A549 (cell line): ENCODE data around the gene RABL6. TPM values are rescaled to one million over a fixed set of nuclear protein-coding genes. Genes with fewer than 3 reads are reported as not detected.

Experiments
- ATAC-seq, 2 experiments: fragments of 200-7000 bp in 1 of 2; fragments of >200 bp in 1 of 2; cut with Nextera tagmentation in 1 of 2; cut with Tn5 transposase in 1 of 2; 3 replicates each; pipeline versions ENCODE4 v1.8.0 to v1.9.1; 2018 to 2020; ENCODE audit warnings: mild to moderate bottlenecking in 1 of 2, moderate library complexity in 1 of 2
- CTCF ChIA-PET: fragments of 300-600 bp; sonication (Branson Sonifier 250); formaldehyde crosslinking; extraction: SDS; loops from one replicate; lab custom pipeline; 2021; ENCODE audit warnings: antibody characterized with exemption, inconsistent platforms; lab: Yijun Ruan, JAX
- POLR2A ChIA-PET: fragments of 350-600 bp; formaldehyde crosslinking; extraction: SDS; loops from one replicate; lab custom pipeline; 2021; ENCODE audit warnings: antibody characterized with exemption, inconsistent platforms; lab: Yijun Ruan, JAX
- DNase-seq, 2 experiments: peaks; one replicate each; pipeline versions ENCODE4 v3.0.0 to v3.0.0-alpha.2; 2011 to 2016; ENCODE audit warnings: low read depth in 1 of 2, low spot score in 1 of 2
- FAIRE-seq: peaks from 2 replicates; lab custom pipeline; 2011; peaks lifted over from hg19 to GRCh38; lab: Jason Lieb, UNC
- H3K27ac ChIP-seq, 2 experiments: fragments of >200 bp; sonication (Bioruptor Twin); formaldehyde crosslinking; 3 replicates each; pipeline ENCODE4 v1.5.1; 2016 to 2017
- H3K4me1 ChIP-seq: fragments of >200 bp; sonication (Bioruptor Twin); formaldehyde crosslinking; 3 replicates; pipeline ENCODE4 v1.6.1; 2016
- H3K4me2 ChIP-seq: fragments of >200 bp; sonication (Bioruptor Twin); formaldehyde crosslinking; 3 replicates; pipeline ENCODE4 v1.6.1; 2016
- H3K4me3 ChIP-seq: fragments of >200 bp; sonication (Bioruptor Twin); formaldehyde crosslinking; 3 replicates; pipeline ENCODE4 v1.5.1; 2016
- H3K9me3 ChIP-seq: fragments of >200 bp; sonication (Bioruptor Twin); formaldehyde crosslinking; 3 replicates; pipeline ENCODE4 v1.6.1; 2016
- ATOH8 ChIP-seq: fragments of 250-450 bp; sonication (Bioruptor Pico); IDR thresholded peaks from 2 replicates; pipeline ENCODE4 v1.5.0; 2020; ENCODE audit warnings: low read depth, mild to moderate bottlenecking, moderate library complexity
- CHD4 ChIP-seq: fragments of 200-600 bp; sonication (generic); IDR thresholded peaks from 2 replicates; pipeline ENCODE4 v1.6.1; 2016; ENCODE audit warnings: antibody characterized with exemption, mild to moderate bottlenecking, borderline replicate concordance
- FOSL2 ChIP-seq, 2 experiments: fragments of 450-650 bp in 1 of 2; fragments of >200 bp in 1 of 2; sonication (Bioruptor Twin) in 1 of 2; formaldehyde crosslinking; IDR thresholded peaks; 2 replicates each; pipeline versions ENCODE4 v1.5.0 to v1.6.1; 2016 to 2020; ENCODE audit warnings: mild to moderate bottlenecking in 1 of 2, moderate library complexity in 1 of 2
- HES2 ChIP-seq: fragments of >200 bp; sonication (Bioruptor Twin); formaldehyde crosslinking; IDR thresholded peaks from 2 replicates; pipeline ENCODE4 v1.6.1; 2016
- HOXA7 ChIP-seq: fragments of 250-450 bp; sonication (Bioruptor Pico); IDR thresholded peaks from 2 replicates; pipeline ENCODE4 v1.5.0; 2020; ENCODE audit warnings: mild to moderate bottlenecking, moderate library complexity
- HOXB13 ChIP-seq: fragments of 250-450 bp; sonication (Bioruptor Pico); IDR thresholded peaks from 2 replicates; pipeline ENCODE4 v1.5.0; 2020; ENCODE audit warnings: low read depth, mild to moderate bottlenecking, moderate library complexity
- HOXB5 ChIP-seq: fragments of 250-450 bp; sonication (Bioruptor Pico); IDR thresholded peaks from 2 replicates; pipeline ENCODE4 v1.5.0; 2020; ENCODE audit warnings: mild to moderate bottlenecking, moderate library complexity
- JUN ChIP-seq, 2 experiments: fragments of >200 bp; sonication (Bioruptor Twin); formaldehyde crosslinking; IDR thresholded peaks; 2 replicates in 1 of 2; 3 replicates in 1 of 2; pipeline ENCODE4 v1.6.1; 2016 to 2017
- MYC ChIP-seq: IDR thresholded peaks from 2 replicates; pipeline ENCODE4 v1.6.1; 2012; ENCODE audit warnings: mild to moderate bottlenecking, inconsistent platforms, low read length, improper control_type of control experiment, borderline replicate concordance
- NR3C1 ChIP-seq: fragments of >200 bp; sonication (Bioruptor Twin); formaldehyde crosslinking; IDR thresholded peaks from 3 replicates; pipeline ENCODE4 v1.6.1; 2017
- PBX3 ChIP-seq: IDR thresholded peaks from 2 replicates; pipeline ENCODE4 v1.6.1; 2012
- PHF8 ChIP-seq: fragments of 200-600 bp; sonication (generic); IDR thresholded peaks from 2 replicates; pipeline ENCODE4 v1.6.1; 2016; ENCODE audit warnings: low read depth, mild to moderate bottlenecking, antibody characterized with exemption, moderate library complexity, borderline replicate concordance
- POLR2A ChIP-seq: IDR thresholded peaks from 2 replicates; pipeline ENCODE4 v1.6.1; 2012; ENCODE audit warnings: mild to moderate bottlenecking, low read length
- POLR2AphosphoS2 ChIP-seq: conservative IDR thresholded peaks from 2 replicates; pipeline ENCODE4 v1.6.1; 2012; ENCODE audit warnings: low read length, improper control_type of control experiment, inconsistent platforms
- RARB ChIP-seq: fragments of 250-450 bp; sonication (Bioruptor Pico); IDR thresholded peaks from 2 replicates; pipeline ENCODE4 v1.8.0; 2021; ENCODE audit warnings: mild to moderate bottlenecking, moderate library complexity
- RCOR1 ChIP-seq: fragments of 150-350 bp; IDR thresholded peaks from 2 replicates; pipeline ENCODE4 v1.6.1; 2014; ENCODE audit warnings: antibody characterized with exemption, low read length, low read depth
- SMC3 ChIP-seq: fragments of >200 bp; sonication (Bioruptor Twin); formaldehyde crosslinking; IDR thresholded peaks from 3 replicates; pipeline ENCODE4 v1.6.1; 2018; ENCODE audit warnings: inconsistent platforms
- SREBF2 ChIP-seq: fragments of 450-650 bp; IDR thresholded peaks from 2 replicates; pipeline ENCODE4 v1.6.1; 2014; ENCODE audit warnings: mild to moderate bottlenecking, moderate library complexity
- ZFP36 ChIP-seq: fragments of 450-650 bp; IDR thresholded peaks from 2 replicates; pipeline ENCODE4 v1.6.1; 2014; ENCODE audit warnings: borderline replicate concordance; ENCODE audit not compliant: partially characterized antibody
- WGBS: methylation state at CpG from one replicate; pipeline ENCODE4 v1.1.6; 2017; ENCODE audit errors: missing lambda C conversion rate; 5-methylcytosine and 5-hydroxymethylcytosine counted together
- polyA plus RNA-seq, 4 experiments: library from polyadenylated mRNA; depleted of rRNA in 3 of 4; stranded (reverse); fragments of >200 nt; fragmentation: RNase III in 1 of 4; extraction: RNeasy Plus Mini Kit Qiagen cat#74134 plus additional on column Dnase treatment in 1 of 4; gene quantifications; 2 replicates in 3 of 4; 3 replicates in 1 of 4; pipeline ENCODE4 v1.2.3, GENCODE V29; 2011 to 2017
- TF ChIP-seq, protein P1 (sequence below): IDR thresholded peaks from 2 replicates; pipeline ENCODE4 v1.6.1; 2012
- TF ChIP-seq, protein P2 (sequence below): fragments of 450-650 bp; IDR thresholded peaks from 2 replicates; pipeline ENCODE4 v1.6.1; 2014; ENCODE audit warnings: antibody characterized with exemption
- TF ChIP-seq, protein P3 (sequence below): fragments of 150-350 bp; IDR thresholded peaks from 2 replicates; pipeline ENCODE4 v1.6.1; 2014; ENCODE audit warnings: low read depth, mild to moderate bottlenecking, low read length
- TF ChIP-seq, protein P4 (sequence below): IDR thresholded peaks from 2 replicates; pipeline ENCODE4 v1.6.1; 2012; ENCODE audit warnings: low read depth, borderline replicate concordance
- TF ChIP-seq, protein P5 (sequence below): fragments of >200 bp; sonication (Bioruptor Twin); formaldehyde crosslinking; IDR thresholded peaks from 3 replicates; pipeline ENCODE4 v1.6.1; 2016

RABL6 gene
- polyA plus RNA-seq, 2 of the 4 experiments (the other 2 are of a cell fraction), result 46.8 to 71.4 TPM

GRCh38 chr9:136847088-136847825 is 39.5 kb downstream of the RABL6 start:
- H3K4me2 ChIP-seq, result peak overlapping the region; percentile 80
- DNase-seq (peak; percentile 58 to 85), ATAC-seq (peak; percentile 0 to 22; a peak in 3 of 6 replicates), FAIRE-seq (no peak)
- peak overlapping the region; percentile 96 to 97 for H3K27ac ChIP-seq
- peaks cover 32% of the 10 kb centered on the region for H3K4me1 ChIP-seq
- WGBS, result 71% methylated on average over 49 of the region's 75 CpGs
- ChIA-PET CTCF (interaction anchor here (0.6 to 2.3 kb wide), 11 partner anchors 7 to 188 kb away, joined by 3 to 7 read pairs (median 4); no protein-coding TSS in a partner anchor), POLR2A (interaction anchor here (0.6 to 1.8 kb wide), 10 partner anchors 9 to 375 kb away, joined by 3 to 11 read pairs (median 4); partner anchors contain the start of genes CLIC3, RNF208, TMEM141 and TRAF2)
- no peaks in the 10 kb centered on the region for H3K9me3 ChIP-seq
- TF ChIP-seq NR3C1 (no peak), HOXB13 (CRISPR knock-in tag) (no peak), RARB (CRISPR knock-in tag) (no peak), SREBF2 (no peak), HOXB5 (CRISPR knock-in tag) (no peak), PHF8 (no peak), RCOR1 (no peak), SMC3 (no peak), HOXA7 (CRISPR knock-in tag) (no peak), CHD4 (no peak), HES2 (no peak), FOSL2 (IDR thresholded peaks at IDR 0.05) (no peak), FOSL2 (CRISPR knock-in tag; IDR thresholded peaks at IDR 0.05) (no peak), ATOH8 (CRISPR knock-in tag) (no peak), MYC (no peak)
- TF ChIP-seq, protein P1, sequence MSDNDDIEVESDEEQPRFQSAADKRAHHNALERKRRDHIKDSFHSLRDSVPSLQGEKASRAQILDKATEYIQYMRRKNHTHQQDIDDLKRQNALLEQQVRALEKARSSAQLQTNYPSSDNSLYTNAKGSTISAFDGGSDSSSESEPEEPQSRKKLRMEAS, result no peak
- TF ChIP-seq, protein P2, sequence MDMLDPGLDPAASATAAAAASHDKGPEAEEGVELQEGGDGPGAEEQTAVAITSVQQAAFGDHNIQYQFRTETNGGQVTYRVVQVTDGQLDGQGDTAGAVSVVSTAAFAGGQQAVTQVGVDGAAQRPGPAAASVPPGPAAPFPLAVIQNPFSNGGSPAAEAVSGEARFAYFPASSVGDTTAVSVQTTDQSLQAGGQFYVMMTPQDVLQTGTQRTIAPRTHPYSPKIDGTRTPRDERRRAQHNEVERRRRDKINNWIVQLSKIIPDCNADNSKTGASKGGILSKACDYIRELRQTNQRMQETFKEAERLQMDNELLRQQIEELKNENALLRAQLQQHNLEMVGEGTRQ, result no peak
- TF ChIP-seq, protein P3, sequence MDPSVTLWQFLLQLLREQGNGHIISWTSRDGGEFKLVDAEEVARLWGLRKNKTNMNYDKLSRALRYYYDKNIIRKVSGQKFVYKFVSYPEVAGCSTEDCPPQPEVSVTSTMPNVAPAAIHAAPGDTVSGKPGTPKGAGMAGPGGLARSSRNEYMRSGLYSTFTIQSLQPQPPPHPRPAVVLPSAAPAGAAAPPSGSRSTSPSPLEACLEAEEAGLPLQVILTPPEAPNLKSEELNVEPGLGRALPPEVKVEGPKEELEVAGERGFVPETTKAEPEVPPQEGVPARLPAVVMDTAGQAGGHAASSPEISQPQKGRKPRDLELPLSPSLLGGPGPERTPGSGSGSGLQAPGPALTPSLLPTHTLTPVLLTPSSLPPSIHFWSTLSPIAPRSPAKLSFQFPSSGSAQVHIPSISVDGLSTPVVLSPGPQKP, result no peak
- peak overlapping the region; percentile 87 for H3K4me3 ChIP-seq

GRCh38 chr9:136847826-136848392 is 40.2 kb downstream of the RABL6 start:
- under 1% methylated on average over 40 of the region's 48 CpGs for whole genome bisulfite sequencing

More at GRCh38 chr9:136847826-136848392, 40.2 kb downstream of the RABL6 start:
- no peaks in the 10 kb centered on the region for H3K9me3 ChIP-seq
- DNase-seq (peak; percentile 79 to 91), ATAC-seq (peak; percentile 40 to 71), FAIRE-seq (peak; percentile 68)
- POLR2A ChIA-PET, result interaction anchor here (0.6 to 1.8 kb wide), 13 partner anchors 8 to 374 kb away, joined by 3 to 11 read pairs (median 4); partner anchors contain the start of genes CLIC3, RNF208, TMEM141 and TRAF2
- peak overlapping the region; percentile 87 for H3K4me3 ChIP-seq
- H3K27ac ChIP-seq, result peak overlapping the region; percentile 96 to 97
- TF ChIP-seq JUN (IDR thresholded peaks at IDR 0.05) (peak; percentile 55 to 65; a peak in 3 of 5 replicates), POLR2AphosphoS2 (no peak), POLR2A (peak; percentile 97), PBX3 (peak; percentile 59), RARB (CRISPR knock-in tag) (no peak), ZFP36 (no peak), HOXA7 (CRISPR knock-in tag) (no peak)
- TF ChIP-seq, protein P1, result peak; percentile 89
- TF ChIP-seq, protein P4, sequence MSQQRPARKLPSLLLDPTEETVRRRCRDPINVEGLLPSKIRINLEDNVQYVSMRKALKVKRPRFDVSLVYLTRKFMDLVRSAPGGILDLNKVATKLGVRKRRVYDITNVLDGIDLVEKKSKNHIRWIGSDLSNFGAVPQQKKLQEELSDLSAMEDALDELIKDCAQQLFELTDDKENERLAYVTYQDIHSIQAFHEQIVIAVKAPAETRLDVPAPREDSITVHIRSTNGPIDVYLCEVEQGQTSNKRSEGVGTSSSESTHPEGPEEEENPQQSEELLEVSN, result peak; percentile 81; the same call in 1 of the 2 replicates
- TF ChIP-seq, protein P5, sequence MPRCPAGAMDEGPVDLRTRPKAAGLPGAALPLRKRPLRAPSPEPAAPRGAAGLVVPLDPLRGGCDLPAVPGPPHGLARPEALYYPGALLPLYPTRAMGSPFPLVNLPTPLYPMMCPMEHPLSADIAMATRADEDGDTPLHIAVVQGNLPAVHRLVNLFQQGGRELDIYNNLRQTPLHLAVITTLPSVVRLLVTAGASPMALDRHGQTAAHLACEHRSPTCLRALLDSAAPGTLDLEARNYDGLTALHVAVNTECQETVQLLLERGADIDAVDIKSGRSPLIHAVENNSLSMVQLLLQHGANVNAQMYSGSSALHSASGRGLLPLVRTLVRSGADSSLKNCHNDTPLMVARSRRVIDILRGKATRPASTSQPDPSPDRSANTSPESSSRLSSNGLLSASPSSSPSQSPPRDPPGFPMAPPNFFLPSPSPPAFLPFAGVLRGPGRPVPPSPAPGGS, result peak; percentile 11; the same call in 1 of the 3 replicates
- CTCF ChIA-PET, result interaction anchor here (0.8 to 2.3 kb wide), 11 partner anchors 8 to 187 kb away, joined by 3 to 7 read pairs (median 4); no protein-coding TSS in a partner anchor
- H3K4me2 ChIP-seq, result peak overlapping the region; percentile 80
- peaks cover 29% of the 10 kb centered on the region for H3K4me1 ChIP-seq
